ENCODE measurements around the gene MAGI3.

MAGI3 gene

GRCh38 chr1:113389953-113390834, at the start of gene MAGI3:
Gene MAGI3, plus strand, starts transcription at chr1:113390515. Its CDS starts 519 bp downstream, at chr1:113391034.
- DNase-seq (ENCODE audit: low read depth, low spot score): peak; percentile 100

- DNase-seq (ENCODE audit: low read depth, low spot score): no peak
These were observed 36.7 kb upstream of the MAGI3 start for GRCh38 chr1:113353580-113353979.

GRCh38 chr1:113363935-113364334, 26.4 kb upstream of the MAGI3 start:
- DNase-seq (ENCODE audit: low read depth, low spot score): no peak

- DNase-seq (ENCODE audit: low read depth, low spot score): no peak
These were observed 21.3 kb upstream of the MAGI3 start for GRCh38 chr1:113369040-113369439.

GRCh38 chr1:113369699-113370098, 20.6 kb upstream of the MAGI3 start:
- no peak for DNase-seq (ENCODE audit: low read depth, low spot score)

- DNase-seq (ENCODE audit: low read depth, low spot score): no peak
These were observed 19.4 kb upstream of the MAGI3 start for GRCh38 chr1:113370868-113371267.

- no peak for DNase-seq (ENCODE audit: low read depth, low spot score)
These were observed 17.8 kb upstream of the MAGI3 start for GRCh38 chr1:113372546-113372945.

- DNase-seq (ENCODE audit: low read depth, low spot score): no peak
These were observed 16.7 kb upstream of the MAGI3 start for GRCh38 chr1:113373644-113374043.

- no peak for DNase-seq (ENCODE audit: low read depth, low spot score)
These were observed 14.4 kb upstream of the MAGI3 start for GRCh38 chr1:113375878-113376277.

- no peak for DNase-seq (ENCODE audit: low read depth, low spot score)
These were observed 10.2 kb upstream of the MAGI3 start for GRCh38 chr1:113380075-113380474.

- DNase-seq (ENCODE audit: low read depth, low spot score): no peak
These were observed 2.2 kb upstream of the MAGI3 start for GRCh38 chr1:113388017-113388620.

- peak; percentile 74 for DNase-seq (ENCODE audit: low read depth, low spot score)
These were observed 1.5 kb upstream of the MAGI3 start for GRCh38 chr1:113388621-113389358.

GRCh38 chr1:113389359-113389952, 859 bp upstream of the MAGI3 start:
- DNase-seq (ENCODE audit: low read depth, low spot score): no peak

- DNase-seq (ENCODE audit: low read depth, low spot score): peak; percentile 69
These were observed 745 bp downstream of the MAGI3 start for GRCh38 chr1:113390871-113391648.

- DNase-seq (ENCODE audit: low read depth, low spot score): no peak
These were observed 1.4 kb downstream of the MAGI3 start for GRCh38 chr1:113391649-113392271.

- no peak for DNase-seq (ENCODE audit: low read depth, low spot score)
These were observed 2.3 kb downstream of the MAGI3 start for GRCh38 chr1:113392541-113393128.

- DNase-seq (ENCODE audit: low read depth, low spot score): no peak
These were observed 3.9 kb downstream of the MAGI3 start for GRCh38 chr1:113394043-113394862.

- no peak for DNase-seq (ENCODE audit: low read depth, low spot score)
These were observed 4.5 kb downstream of the MAGI3 start for GRCh38 chr1:113394863-113395259.

GRCh38 chr1:113396102-113396501, 5.8 kb downstream of the MAGI3 start:
- DNase-seq (ENCODE audit: low read depth, low spot score): no peak

Measured in ELF-1 (cell line).